NT2/D1 (cell line): ENCODE data around the gene ARL6IP6.

Experiments
- YY1 ChIP-seq: IDR thresholded peaks from 2 replicates; pipeline ENCODE4 v1.6.1; 2011; ENCODE audit not compliant: insufficient read length, insufficient read depth
- ZNF274 ChIP-seq: IDR thresholded peaks from 2 replicates; pipeline ENCODE4 v1.6.1; 2011; ENCODE audit warnings: mild to moderate bottlenecking, low read depth, low read length

DNA sequence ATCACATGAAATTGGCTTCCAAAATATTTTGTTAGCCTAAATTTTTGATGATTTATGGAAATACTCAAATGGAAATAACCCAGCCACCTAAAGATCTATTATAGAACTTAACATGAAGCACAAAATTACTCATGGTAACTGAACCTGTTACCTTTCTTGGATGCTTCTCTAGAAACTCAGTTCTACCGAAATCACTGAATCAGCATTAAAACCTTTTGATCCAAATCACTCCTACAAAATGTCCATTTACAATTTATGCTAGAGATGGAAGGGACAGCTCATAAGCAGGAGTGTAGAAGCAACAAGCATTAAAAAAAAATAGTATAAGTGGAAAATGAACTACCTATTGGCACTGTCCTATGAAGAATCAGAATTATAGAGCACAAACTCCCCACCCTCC, 3.3 kb upstream of the ARL6IP6 start:
- TF ChIP-seq ZNF274: no peak
- TF ChIP-seq YY1: no peak
